Smooth muscle cell (in vitro differentiated cells): Measurements from ENCODE around the gene U2AF1L4. TPM values are rescaled to one million over a fixed set of nuclear protein-coding genes. Genes with fewer than 3 reads are reported as not detected.

Experiments used
- DNase-seq: peaks from one replicate; lab custom pipeline; 2025; ENCODE audit not compliant: unreplicated experiment; lab: John Stamatoyannopoulos, UW
- H2AFZ ChIP-seq: fragments of 200-600 bp; sonication (generic); 2 replicates; pipeline ENCODE4 v1.6.0; 2016; ENCODE audit warnings: antibody characterized with exemption, low read depth, mild to moderate bottlenecking
- H3F3A ChIP-seq: fragments of 200-600 bp; sonication (generic); 2 replicates; pipeline ENCODE4 v1.6.0; 2017; ENCODE audit warnings: antibody characterized with exemption, low read depth
- H3K27ac ChIP-seq: fragments of 200-600 bp; sonication (generic); 2 replicates; pipeline ENCODE4 v1.5.1; 2016; ENCODE audit warnings: low read depth, mild to moderate bottlenecking
- H3K27me3 ChIP-seq: fragments of 200-600 bp; sonication (generic); 2 replicates; pipeline ENCODE4 v1.6.1; 2016; ENCODE audit warnings: low read depth, mild to moderate bottlenecking
- H3K36me3 ChIP-seq: fragments of 200-600 bp; sonication (generic); 2 replicates; pipeline ENCODE4 v1.5.1; 2016; ENCODE audit warnings: low read depth
- H3K4me1 ChIP-seq: fragments of 200-600 bp; sonication (generic); 2 replicates; pipeline ENCODE4 v1.5.1; 2016; ENCODE audit warnings: low read depth
- H3K4me2 ChIP-seq: fragments of 200-600 bp; sonication (generic); 2 replicates; pipeline ENCODE4 v1.6.0; 2016; ENCODE audit warnings: mild to moderate bottlenecking
- H3K4me3 ChIP-seq: fragments of 200-600 bp; sonication (generic); 2 replicates; pipeline ENCODE4 v1.5.1; 2016; ENCODE audit warnings: mild to moderate bottlenecking
- H3K79me2 ChIP-seq: fragments of 200-600 bp; sonication (generic); 2 replicates; pipeline ENCODE4 v1.6.0; 2016; ENCODE audit warnings: low read depth, mild to moderate bottlenecking
- H3K9ac ChIP-seq: fragments of 200-600 bp; sonication (generic); 2 replicates; pipeline ENCODE4 v1.6.0; 2016; ENCODE audit warnings: low read depth
- H3K9me3 ChIP-seq: fragments of 200-600 bp; sonication (generic); replicated peaks from 2 replicates; pipeline ENCODE4 v1.5.1; 2016; ENCODE audit warnings: low read depth
- H4K20me1 ChIP-seq: fragments of 200-600 bp; sonication (generic); 2 replicates; pipeline ENCODE4 v1.6.0; 2016; ENCODE audit warnings: low read depth
- CTCF ChIP-seq: fragments of 200-600 bp; sonication (generic); IDR thresholded peaks from 2 replicates; pipeline ENCODE4 v1.5.1; 2017; ENCODE audit warnings: borderline replicate concordance, mild to moderate bottlenecking, antibody characterized with exemption; ENCODE audit not compliant: insufficient read depth, poor library complexity, severe bottlenecking
- WGBS: methylation state at CpG from one replicate; pipeline ENCODE4 v1.1.7; 2016; ENCODE audit warnings: low lambda C conversion rate; 5-methylcytosine and 5-hydroxymethylcytosine counted together
- polyA plus RNA-seq: library from polyadenylated mRNA; unstranded; fragments of >200 nt; fragmentation: Nextera tagmentation; extraction: Ambion mirVana; gene quantifications from 2 replicates; pipeline ENCODE4 v1.2.1, GENCODE V29; 2016
- total RNA-seq: library from RNA; depleted of rRNA; stranded (reverse); fragments of >200 nt; gene quantifications from 2 replicates; pipeline ENCODE4 v1.2.3, GENCODE V29; 2014

The U2AF1L4 gene
- total and polyA plus RNA-seq, 2 experiments from 2014 or later, result 14.6 to 29.3 TPM

GRCh38 chr19:35695895-35696422 lies 49.3 kb downstream of the U2AF1L4 start:
- Histone ChIP-seq H4K20me1 (no peaks in the 10 kb centered on the region), H3F3A (no peaks in the 10 kb centered on the region), H3K27me3 (no peaks in the 10 kb centered on the region), H3K4me3 (no peak overlapping the region), H3K9me3 (no peaks in the 10 kb centered on the region), H3K9ac (no peak overlapping the region), H3K36me3 (no peaks in the 10 kb centered on the region), H3K4me1 (no peaks in the 10 kb centered on the region), H2AFZ (no peak overlapping the region), H3K27ac (no peak overlapping the region), H3K4me2 (no peak overlapping the region), H3K79me2 (no peaks in the 10 kb centered on the region)
- no peak for DNase-seq
- no peak for TF ChIP-seq CTCF
- 87% methylated on average over 2 of the region's 2 CpGs for WGBS

- H3F3A ChIP-seq, result no peaks in the 10 kb centered on the region
- H3K27me3 ChIP-seq, result no peaks in the 10 kb centered on the region
- H2AFZ ChIP-seq, result no peak overlapping the region
- H3K4me3 ChIP-seq, result no peak overlapping the region
- peak; percentile 33 for DNase-seq
- no peak overlapping the region for H3K9ac ChIP-seq
- no peak overlapping the region for H3K4me2 ChIP-seq
- H3K36me3 ChIP-seq, result no peaks in the 10 kb centered on the region
- TF ChIP-seq CTCF, result peak; percentile 93
- WGBS, result 46% methylated on average over 8 of the region's 8 CpGs
- H3K9me3 ChIP-seq, result no peaks in the 10 kb centered on the region
- H3K27ac ChIP-seq, result no peak overlapping the region
- H3K79me2 ChIP-seq, result no peaks in the 10 kb centered on the region
- no peaks in the 10 kb centered on the region for H4K20me1 ChIP-seq
- no peaks in the 10 kb centered on the region for H3K4me1 ChIP-seq
Measured at GRCh38 chr19:35693835-35694599, 51.2 kb downstream of the U2AF1L4 start.

- Histone ChIP-seq H3F3A (no peaks in the 10 kb centered on the region), H3K4me2 (no peak overlapping the region), H3K4me1 (no peaks in the 10 kb centered on the region), H3K79me2 (no peaks in the 10 kb centered on the region), H3K36me3 (no peaks in the 10 kb centered on the region), H2AFZ (no peak overlapping the region), H4K20me1 (no peaks in the 10 kb centered on the region), H3K9ac (no peak overlapping the region), H3K9me3 (no peaks in the 10 kb centered on the region), H3K27ac (no peak overlapping the region), H3K4me3 (no peak overlapping the region), H3K27me3 (no peaks in the 10 kb centered on the region)
- no peak for DNase-seq
- 25% methylated on average over 8 of the region's 8 CpGs for WGBS
- TF ChIP-seq CTCF, result no peak
Measured at GRCh38 chr19:35693422-35693821, 51.8 kb downstream of the U2AF1L4 start.

Other genes with a start within 250 kb of the U2AF1L4 start
- 46.5 and 132 TPM in 2 replicates for gene DMKN, start 231.8 kb downstream of the U2AF1L4 start, total RNA-seq
- 31.2 and 75.4 TPM in 2 replicates for gene DMKN, start 231.8 kb downstream of the U2AF1L4 start, polyA plus RNA-seq
- gene SBSN, start 217.1 kb downstream of the U2AF1L4 start, total RNA-seq, result 14.9 and 19.8 TPM in 2 replicates
- 4.9 and 11.7 TPM in 2 replicates for gene SBSN, start 217.1 kb downstream of the U2AF1L4 start, polyA plus RNA-seq
- not detected in 2 replicates for gene GAPDHS, start 212.0 kb downstream of the U2AF1L4 start, total RNA-seq
- gene GAPDHS, start 212.0 kb downstream of the U2AF1L4 start, polyA plus RNA-seq, result 0.16 TPM in 1 of 2 replicates, not detected in the other
- 128 and 168 TPM in 2 replicates for gene TMEM147, start 199.8 kb downstream of the U2AF1L4 start, total RNA-seq
- 291 and 293 TPM in 2 replicates for gene TMEM147, start 199.8 kb downstream of the U2AF1L4 start, polyA plus RNA-seq
- not detected in 2 replicates for gene ATP4A, start 181.8 kb downstream of the U2AF1L4 start, total RNA-seq
- not detected in 2 replicates for gene ATP4A, start 181.8 kb downstream of the U2AF1L4 start, polyA plus RNA-seq
- not detected in 2 replicates for gene PMIS2, start 159.2 kb downstream of the U2AF1L4 start, total RNA-seq
- not detected in 2 replicates for gene PMIS2, start 159.2 kb downstream of the U2AF1L4 start, polyA plus RNA-seq
- 6.3 and 6.4 TPM in 2 replicates for gene HAUS5, start 132.7 kb downstream of the U2AF1L4 start, total RNA-seq
- gene HAUS5, start 132.7 kb downstream of the U2AF1L4 start, polyA plus RNA-seq, result 14.0 and 15.8 TPM in 2 replicates
- gene RBM42, start 116.4 kb downstream of the U2AF1L4 start, total RNA-seq, result 37.2 and 42.4 TPM in 2 replicates
- 143 and 155 TPM in 2 replicates for gene RBM42, start 116.4 kb downstream of the U2AF1L4 start, polyA plus RNA-seq
- gene ETV2, start 103.7 kb downstream of the U2AF1L4 start, total RNA-seq, result not detected in 2 replicates
- gene ETV2, start 103.7 kb downstream of the U2AF1L4 start, polyA plus RNA-seq, result 2.9 and 3.8 TPM in 2 replicates
- 521 and 971 TPM in 2 replicates for gene COX6B1, start 97.1 kb downstream of the U2AF1L4 start, total RNA-seq
- 622 and 683 TPM in 2 replicates for gene COX6B1, start 97.1 kb downstream of the U2AF1L4 start, polyA plus RNA-seq
- gene UPK1A, start 78.9 kb downstream of the U2AF1L4 start, total RNA-seq, result 4.2 TPM in 1 of 2 replicates, not detected in the other
- 1.0 TPM in 1 of 2 replicates, not detected in the other for gene UPK1A, start 78.9 kb downstream of the U2AF1L4 start, polyA plus RNA-seq
- not detected in 2 replicates for gene ZBTB32, start 40.9 kb downstream of the U2AF1L4 start, total RNA-seq
- gene ZBTB32, start 40.9 kb downstream of the U2AF1L4 start, polyA plus RNA-seq, result 1.0 and 1.3 TPM in 2 replicates
- 10.5 and 31.1 TPM in 2 replicates for gene KMT2B, start 27.4 kb downstream of the U2AF1L4 start, total RNA-seq
- gene KMT2B, start 27.4 kb downstream of the U2AF1L4 start, polyA plus RNA-seq, result 8.8 and 11.2 TPM in 2 replicates
- gene IGFLR1, start 3.0 kb downstream of the U2AF1L4 start, total RNA-seq, result 1.2 and 1.7 TPM in 2 replicates
- gene IGFLR1, start 3.0 kb downstream of the U2AF1L4 start, polyA plus RNA-seq, result 1.4 and 6.3 TPM in 2 replicates
- 53.3 and 65.4 TPM in 2 replicates for gene PSENEN, start 233 bp upstream of the U2AF1L4 start, total RNA-seq
- gene PSENEN, start 233 bp upstream of the U2AF1L4 start, polyA plus RNA-seq, result 137 and 167 TPM in 2 replicates
- gene LIN37, start 3.2 kb upstream of the U2AF1L4 start, total RNA-seq, result 17.8 and 20.3 TPM in 2 replicates
- 16.4 and 24.2 TPM in 2 replicates for gene LIN37, start 3.2 kb upstream of the U2AF1L4 start, polyA plus RNA-seq
- gene HSPB6, start 11.6 kb upstream of the U2AF1L4 start, total RNA-seq, result 19.1 and 20.6 TPM in 2 replicates
- 173 and 254 TPM in 2 replicates for gene HSPB6, start 11.6 kb upstream of the U2AF1L4 start, polyA plus RNA-seq
- 6.1 and 13.7 TPM in 2 replicates for gene PROSER3, start 12.8 kb upstream of the U2AF1L4 start, total RNA-seq
- 24.8 and 32.3 TPM in 2 replicates for gene PROSER3, start 12.8 kb upstream of the U2AF1L4 start, polyA plus RNA-seq
- 5.3 and 8.2 TPM in 2 replicates for gene ARHGAP33, start 30.1 kb upstream of the U2AF1L4 start, total RNA-seq
- gene ARHGAP33, start 30.1 kb upstream of the U2AF1L4 start, polyA plus RNA-seq, result 5.7 and 14.0 TPM in 2 replicates
- gene PRODH2, start 67.4 kb upstream of the U2AF1L4 start, total RNA-seq, result not detected in 2 replicates
- gene PRODH2, start 67.4 kb upstream of the U2AF1L4 start, polyA plus RNA-seq, result not detected in 2 replicates
- 0.31 TPM in 1 of 2 replicates, not detected in the other for gene NPHS1, start 107.1 kb upstream of the U2AF1L4 start, total RNA-seq
- gene NPHS1, start 107.1 kb upstream of the U2AF1L4 start, polyA plus RNA-seq, result 0.46 TPM in 1 of 2 replicates, not detected in the other
- gene KIRREL2, start 111.5 kb upstream of the U2AF1L4 start, total RNA-seq, result 0.18 and 2.1 TPM in 2 replicates
- gene KIRREL2, start 111.5 kb upstream of the U2AF1L4 start, polyA plus RNA-seq, result 0.56 and 0.64 TPM in 2 replicates
- gene APLP1, start 123.2 kb upstream of the U2AF1L4 start, total RNA-seq, result 40.1 and 81.8 TPM in 2 replicates
- 98.3 and 114 TPM in 2 replicates for gene APLP1, start 123.2 kb upstream of the U2AF1L4 start, polyA plus RNA-seq
- gene NFKBID, start 155.1 kb upstream of the U2AF1L4 start, total RNA-seq, result 4.2 and 4.9 TPM in 2 replicates
- gene NFKBID, start 155.1 kb upstream of the U2AF1L4 start, polyA plus RNA-seq, result 9.0 and 11.1 TPM in 2 replicates
- gene HCST, start 157.1 kb upstream of the U2AF1L4 start, total RNA-seq, result 0.81 TPM in 1 of 2 replicates, not detected in the other
- gene HCST, start 157.1 kb upstream of the U2AF1L4 start, polyA plus RNA-seq, result 2.6 and 3.4 TPM in 2 replicates
- not detected in 2 replicates for gene TYROBP, start 162.9 kb upstream of the U2AF1L4 start, total RNA-seq
- not detected in 2 replicates for gene TYROBP, start 162.9 kb upstream of the U2AF1L4 start, polyA plus RNA-seq
- 6.0 and 6.2 TPM in 2 replicates for gene LRFN3, start 191.0 kb upstream of the U2AF1L4 start, total RNA-seq
- gene LRFN3, start 191.0 kb upstream of the U2AF1L4 start, polyA plus RNA-seq, result 15.3 and 15.5 TPM in 2 replicates
- gene SDHAF1, start 249.8 kb upstream of the U2AF1L4 start, total RNA-seq, result 24.0 TPM in 2 replicates
- 27.1 and 27.7 TPM in 2 replicates for gene SDHAF1, start 249.8 kb upstream of the U2AF1L4 start, polyA plus RNA-seq